A549 (cell line): ENCODE results near the gene THUMPD2. TPM values are rescaled to one million over a fixed set of nuclear protein-coding genes. Genes with fewer than 3 reads are reported as not detected.

Source experiments
- ATAC-seq, 2 experiments: fragments of 200-7000 bp in 1 of 2; fragments of >200 bp in 1 of 2; cut with Nextera tagmentation in 1 of 2; cut with Tn5 transposase in 1 of 2; 3 replicates each; pipeline versions ENCODE4 v1.8.0 to v1.9.1; 2018 to 2020; ENCODE audit warnings: mild to moderate bottlenecking in 1 of 2, moderate library complexity in 1 of 2
- CTCF ChIA-PET: fragments of 300-600 bp; sonication (Branson Sonifier 250); formaldehyde crosslinking; extraction: SDS; loops from one replicate; lab custom pipeline; 2021; ENCODE audit warnings: antibody characterized with exemption, inconsistent platforms; lab: Yijun Ruan, JAX
- POLR2A ChIA-PET: fragments of 350-600 bp; formaldehyde crosslinking; extraction: SDS; loops from one replicate; lab custom pipeline; 2021; ENCODE audit warnings: antibody characterized with exemption, inconsistent platforms; lab: Yijun Ruan, JAX
- DNase-seq, 2 experiments: peaks; one replicate each; pipeline versions ENCODE4 v3.0.0 to v3.0.0-alpha.2; 2011 to 2016; ENCODE audit warnings: low read depth in 1 of 2, low spot score in 1 of 2
- FAIRE-seq: peaks from 2 replicates; lab custom pipeline; 2011; peaks lifted over from hg19 to GRCh38; lab: Jason Lieb, UNC
- H3K27ac ChIP-seq, 2 experiments: fragments of >200 bp; sonication (Bioruptor Twin); formaldehyde crosslinking; 3 replicates each; pipeline ENCODE4 v1.5.1; 2016 to 2017
- H3K4me1 ChIP-seq: fragments of >200 bp; sonication (Bioruptor Twin); formaldehyde crosslinking; 3 replicates; pipeline ENCODE4 v1.6.1; 2016
- H3K4me2 ChIP-seq: fragments of >200 bp; sonication (Bioruptor Twin); formaldehyde crosslinking; 3 replicates; pipeline ENCODE4 v1.6.1; 2016
- H3K4me3 ChIP-seq: fragments of >200 bp; sonication (Bioruptor Twin); formaldehyde crosslinking; 3 replicates; pipeline ENCODE4 v1.5.1; 2016
- H3K9me3 ChIP-seq: fragments of >200 bp; sonication (Bioruptor Twin); formaldehyde crosslinking; 3 replicates; pipeline ENCODE4 v1.6.1; 2016
- EHF ChIP-seq: fragments of 250-450 bp; sonication (Bioruptor Pico); IDR thresholded peaks from 2 replicates; pipeline ENCODE4 v1.5.0; 2020; ENCODE audit warnings: mild to moderate bottlenecking
- EHMT2 ChIP-seq: fragments of 200-600 bp; sonication (generic); IDR thresholded peaks from 2 replicates; pipeline ENCODE4 v1.6.1; 2016; ENCODE audit warnings: antibody characterized with exemption, low read depth, mild to moderate bottlenecking, moderate library complexity
- GATA3 ChIP-seq: IDR thresholded peaks from 2 replicates; pipeline ENCODE4 v1.6.1; 2012; ENCODE audit warnings: borderline replicate concordance
- HOXB13 ChIP-seq: fragments of 250-450 bp; sonication (Bioruptor Pico); IDR thresholded peaks from 2 replicates; pipeline ENCODE4 v1.5.0; 2020; ENCODE audit warnings: low read depth, mild to moderate bottlenecking, moderate library complexity
- JUN ChIP-seq, 2 experiments: fragments of >200 bp; sonication (Bioruptor Twin); formaldehyde crosslinking; IDR thresholded peaks; 2 replicates in 1 of 2; 3 replicates in 1 of 2; pipeline ENCODE4 v1.6.1; 2016 to 2017
- RAD21 ChIP-seq, 2 experiments: fragments of >200 bp in 1 of 2; sonication (Bioruptor Twin) in 1 of 2; formaldehyde crosslinking in 1 of 2; IDR thresholded peaks in 1 of 2; conservative IDR thresholded peaks in 1 of 2; 2 replicates in 1 of 2; 3 replicates in 1 of 2; pipeline ENCODE4 v1.6.1; 2012 to 2018; ENCODE audit warnings: inconsistent platforms in 1 of 2
- RARB ChIP-seq: fragments of 250-450 bp; sonication (Bioruptor Pico); IDR thresholded peaks from 2 replicates; pipeline ENCODE4 v1.8.0; 2021; ENCODE audit warnings: mild to moderate bottlenecking, moderate library complexity
- RCOR1 ChIP-seq: fragments of 150-350 bp; IDR thresholded peaks from 2 replicates; pipeline ENCODE4 v1.6.1; 2014; ENCODE audit warnings: antibody characterized with exemption, low read length, low read depth
- RFX5 ChIP-seq: fragments of 450-650 bp; IDR thresholded peaks from 2 replicates; pipeline ENCODE4 v1.7.1; 2014; ENCODE audit warnings: antibody characterized with exemption, mild to moderate bottlenecking, moderate library complexity
- SREBF2 ChIP-seq: fragments of 450-650 bp; IDR thresholded peaks from 2 replicates; pipeline ENCODE4 v1.6.1; 2014; ENCODE audit warnings: mild to moderate bottlenecking, moderate library complexity
- TFCP2L1 ChIP-seq: fragments of 250-450 bp; sonication (Bioruptor Pico); IDR thresholded peaks from 2 replicates; pipeline ENCODE4 v1.5.0; 2021; ENCODE audit warnings: mild to moderate bottlenecking
- TP53 ChIP-seq: fragments of 250-450 bp; sonication (Bioruptor Pico); IDR thresholded peaks from 2 replicates; pipeline ENCODE4 v1.5.0; 2021; ENCODE audit warnings: mild to moderate bottlenecking, moderate library complexity
- ZC3H11A ChIP-seq: fragments of 450-650 bp; IDR thresholded peaks from 2 replicates; pipeline ENCODE4 v1.6.1; 2014; ENCODE audit warnings: antibody characterized with exemption, mild to moderate bottlenecking
- ZSCAN20 ChIP-seq: fragments of 250-450 bp; sonication (Bioruptor Pico); IDR thresholded peaks from 2 replicates; pipeline ENCODE4 v1.8.0; 2022; ENCODE audit warnings: mild to moderate bottlenecking, moderate library complexity
- WGBS: methylation state at CpG from one replicate; pipeline ENCODE4 v1.1.6; 2017; ENCODE audit errors: missing lambda C conversion rate; 5-methylcytosine and 5-hydroxymethylcytosine counted together
- polyA plus RNA-seq, 4 experiments: library from polyadenylated mRNA; depleted of rRNA in 3 of 4; stranded (reverse); fragments of >200 nt; fragmentation: RNase III in 1 of 4; extraction: RNeasy Plus Mini Kit Qiagen cat#74134 plus additional on column Dnase treatment in 1 of 4; gene quantifications; 2 replicates in 3 of 4; 3 replicates in 1 of 4; pipeline ENCODE4 v1.2.3, GENCODE V29; 2011 to 2017
- TF ChIP-seq, protein P1 (sequence below): fragments of >200 bp; sonication (Bioruptor Twin); formaldehyde crosslinking; IDR thresholded peaks from 2 replicates; pipeline ENCODE4 v1.6.1; 2016
- TF ChIP-seq, protein P2 (sequence below): fragments of >200 bp; sonication (Bioruptor Twin); formaldehyde crosslinking; IDR thresholded peaks from 3 replicates; pipeline ENCODE4 v1.5.1; 2016
- TF ChIP-seq, protein P3 (sequence below): IDR thresholded peaks from 2 replicates; pipeline ENCODE4 v1.6.1; 2012
- TF ChIP-seq, protein P4 (sequence below): fragments of 250-450 bp; sonication (Bioruptor Pico); IDR thresholded peaks from 2 replicates; pipeline ENCODE4 v1.5.0; 2020; ENCODE audit warnings: low read depth, mild to moderate bottlenecking, moderate library complexity
- TF ChIP-seq, protein P5 (sequence below): IDR thresholded peaks from 2 replicates; pipeline ENCODE4 v1.6.1; 2012

The THUMPD2 gene
- polyA plus RNA-seq, 2 of the 4 experiments (the other 2 are of a cell fraction), result 13.8 to 25.3 TPM

DNA sequence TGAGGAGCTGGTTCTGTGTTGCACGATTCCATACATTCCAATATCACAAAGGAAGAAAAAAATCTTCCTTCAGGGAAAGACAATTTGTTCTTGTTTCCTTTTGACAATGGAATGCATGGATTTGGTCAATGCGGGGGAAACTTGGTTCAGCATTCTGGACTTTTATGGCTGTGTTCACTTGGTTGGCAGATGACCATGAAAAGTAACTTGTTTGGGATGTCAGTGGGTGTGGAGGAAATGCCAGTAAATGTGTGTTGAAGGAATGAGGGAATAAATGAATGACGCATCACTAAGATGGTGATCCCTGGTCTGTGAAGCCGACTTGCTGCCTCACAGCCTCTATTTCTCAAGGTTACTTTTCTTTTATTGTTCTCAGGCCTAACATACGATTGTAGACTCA, 53.7 kb downstream of the THUMPD2 start:
- WGBS, result 74% methylated on average over 5 of the region's 5 CpGs
- FAIRE-seq (no peak), ATAC-seq (no peak), DNase-seq (no peak)
- H3K4me1 ChIP-seq, result no peaks in the 10 kb centered on the region
- no peak overlapping the region for H3K27ac ChIP-seq
- H3K4me2 ChIP-seq, result no peak overlapping the region
- no peaks in the 10 kb centered on the region for H3K9me3 ChIP-seq
- no peak overlapping the region for H3K4me3 ChIP-seq
- TF ChIP-seq, protein P1, sequence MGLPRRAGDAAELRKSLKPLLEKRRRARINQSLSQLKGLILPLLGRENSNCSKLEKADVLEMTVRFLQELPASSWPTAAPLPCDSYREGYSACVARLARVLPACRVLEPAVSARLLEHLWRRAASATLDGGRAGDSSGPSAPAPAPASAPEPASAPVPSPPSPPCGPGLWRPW, result no peak
- TF ChIP-seq EHMT2, result no peak
- no peak for TF ChIP-seq RFX5
- TF ChIP-seq TP53 (CRISPR knock-in tag), result no peak
- TF ChIP-seq TFCP2L1 (CRISPR knock-in tag), result no peak
- TF ChIP-seq HOXB13, result no peak
- TF ChIP-seq, protein P2, sequence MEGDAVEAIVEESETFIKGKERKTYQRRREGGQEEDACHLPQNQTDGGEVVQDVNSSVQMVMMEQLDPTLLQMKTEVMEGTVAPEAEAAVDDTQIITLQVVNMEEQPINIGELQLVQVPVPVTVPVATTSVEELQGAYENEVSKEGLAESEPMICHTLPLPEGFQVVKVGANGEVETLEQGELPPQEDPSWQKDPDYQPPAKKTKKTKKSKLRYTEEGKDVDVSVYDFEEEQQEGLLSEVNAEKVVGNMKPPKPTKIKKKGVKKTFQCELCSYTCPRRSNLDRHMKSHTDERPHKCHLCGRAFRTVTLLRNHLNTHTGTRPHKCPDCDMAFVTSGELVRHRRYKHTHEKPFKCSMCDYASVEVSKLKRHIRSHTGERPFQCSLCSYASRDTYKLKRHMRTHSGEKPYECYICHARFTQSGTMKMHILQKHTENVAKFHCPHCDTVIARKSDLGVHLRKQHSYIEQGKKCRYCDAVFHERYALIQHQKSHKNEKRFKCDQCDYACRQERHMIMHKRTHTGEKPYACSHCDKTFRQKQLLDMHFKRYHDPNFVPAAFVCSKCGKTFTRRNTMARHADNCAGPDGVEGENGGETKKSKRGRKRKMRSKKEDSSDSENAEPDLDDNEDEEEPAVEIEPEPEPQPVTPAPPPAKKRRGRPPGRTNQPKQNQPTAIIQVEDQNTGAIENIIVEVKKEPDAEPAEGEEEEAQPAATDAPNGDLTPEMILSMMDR, result no peak
- TF ChIP-seq JUN (IDR thresholded peaks at IDR 0.05), result no peak
- POLR2A ChIA-PET, result no interaction called here
- CTCF ChIA-PET, result interaction anchor here (1.9 kb wide), 1 partner anchor 346 kb away, joined by 5 read pairs; no protein-coding TSS in a partner anchor

DNA sequence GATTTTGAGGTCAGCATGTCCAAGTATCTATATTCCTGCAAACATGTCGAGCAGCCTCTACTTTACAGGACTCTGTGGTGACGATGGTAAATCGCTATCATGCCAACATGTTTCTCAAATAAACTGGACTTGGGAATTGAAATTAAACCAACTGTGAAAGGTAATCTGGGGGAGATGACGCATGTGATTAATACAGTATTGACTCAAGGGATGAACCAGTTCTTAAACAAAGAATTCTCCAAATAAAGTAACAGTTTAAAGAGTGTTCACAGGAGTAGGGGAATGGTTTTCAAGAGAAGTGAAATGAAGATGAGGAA, 54.3 kb downstream of the THUMPD2 start:
- CTCF ChIA-PET, result no interaction called here
- Histone ChIP-seq H3K4me2 (no peak overlapping the region), H3K4me3 (no peak overlapping the region), H3K27ac (no peak overlapping the region), H3K4me1 (no peaks in the 10 kb centered on the region)
- ATAC-seq, result no peak
- FAIRE-seq, result no peak
- POLR2A ChIA-PET, result no interaction called here
- WGBS, result 69% methylated on average over 4 of the region's 4 CpGs
- TF ChIP-seq EHF, result no peak
- TF ChIP-seq SREBF2, result no peak
- TF ChIP-seq, protein P2, result no peak
- TF ChIP-seq, protein P3, sequence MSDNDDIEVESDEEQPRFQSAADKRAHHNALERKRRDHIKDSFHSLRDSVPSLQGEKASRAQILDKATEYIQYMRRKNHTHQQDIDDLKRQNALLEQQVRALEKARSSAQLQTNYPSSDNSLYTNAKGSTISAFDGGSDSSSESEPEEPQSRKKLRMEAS, result no peak
- TF ChIP-seq ZSCAN20, result no peak
- no peak for TF ChIP-seq TFCP2L1 (CRISPR knock-in tag)
- TF ChIP-seq GATA3, result no peak
- TF ChIP-seq ZC3H11A, result no peak
- TF ChIP-seq RARB (CRISPR knock-in tag), result no peak
- TF ChIP-seq RFX5, result no peak
- TF ChIP-seq, protein P4, sequence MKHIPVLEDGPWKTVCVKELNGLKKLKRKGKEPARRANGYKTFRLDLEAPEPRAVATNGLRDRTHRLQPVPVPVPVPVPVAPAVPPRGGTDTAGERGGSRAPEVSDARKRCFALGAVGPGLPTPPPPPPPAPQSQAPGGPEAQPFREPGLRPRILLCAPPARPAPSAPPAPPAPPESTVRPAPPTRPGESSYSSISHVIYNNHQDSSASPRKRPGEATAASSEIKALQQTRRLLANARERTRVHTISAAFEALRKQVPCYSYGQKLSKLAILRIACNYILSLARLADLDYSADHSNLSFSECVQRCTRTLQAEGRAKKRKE (CRISPR knock-in tag), result no peak
- TF ChIP-seq, protein P5, sequence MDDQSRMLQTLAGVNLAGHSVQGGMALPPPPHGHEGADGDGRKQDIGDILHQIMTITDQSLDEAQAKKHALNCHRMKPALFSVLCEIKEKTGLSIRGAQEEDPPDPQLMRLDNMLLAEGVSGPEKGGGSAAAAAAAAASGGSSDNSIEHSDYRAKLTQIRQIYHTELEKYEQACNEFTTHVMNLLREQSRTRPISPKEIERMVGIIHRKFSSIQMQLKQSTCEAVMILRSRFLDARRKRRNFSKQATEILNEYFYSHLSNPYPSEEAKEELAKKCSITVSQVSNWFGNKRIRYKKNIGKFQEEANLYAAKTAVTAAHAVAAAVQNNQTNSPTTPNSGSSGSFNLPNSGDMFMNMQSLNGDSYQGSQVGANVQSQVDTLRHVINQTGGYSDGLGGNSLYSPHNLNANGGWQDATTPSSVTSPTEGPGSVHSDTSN, result no peak
- TF ChIP-seq RCOR1, result no peak
- TF ChIP-seq RAD21 (conservative IDR thresholded peaks at IDR 0.05 in 1 of 2, IDR thresholded peaks at IDR 0.05 in 1 of 2), result no peak
- TF ChIP-seq, all 56 proteins: peak for 0
- H3K9me3 ChIP-seq, result no peaks in the 10 kb centered on the region
- no peak for DNase-seq
